ENCODE data around the gene FAM135A.
A peak's percentile ranks its signal among the peaks of the same experiment; 100 is the strongest.

FAM135A gene

GRCh38 chr6:70566751-70567382 lies 153.6 kb downstream of the FAM135A start, which contains the start of gene SDHAF4:
TSS of gene SDHAF4 (plus strand) at chr6:70566930. CDS start at chr6:70566941, 11 bp downstream.
- peak within 1 kb of the TSS; percentile 97 for H3K4me3 ChIP-seq (ENCODE audit: low read depth, low read length)
- peak; percentile 89 for DNase-seq (ENCODE audit: low read depth)
- no peak for TF ChIP-seq CTCF (conservative IDR thresholded peaks at IDR 0.05; ENCODE audit: low read depth, low read length)

- no peak for DNase-seq (ENCODE audit: low read depth)
- no peak for TF ChIP-seq CTCF (conservative IDR thresholded peaks at IDR 0.05; ENCODE audit: low read depth, low read length)
- no peak overlapping the region for H3K4me3 ChIP-seq (ENCODE audit: low read depth, low read length)
These were observed 161.3 kb downstream of the FAM135A start for GRCh38 chr6:70574643-70575042.

- no peak for TF ChIP-seq CTCF (conservative IDR thresholded peaks at IDR 0.05; ENCODE audit: low read depth, low read length)
- H3K4me3 ChIP-seq (ENCODE audit: low read depth, low read length) = no peak overlapping the region
- DNase-seq (ENCODE audit: low read depth) = no peak
These were observed 162.7 kb downstream of the FAM135A start for GRCh38 chr6:70575899-70576495.

- no peak for TF ChIP-seq CTCF (conservative IDR thresholded peaks at IDR 0.05; ENCODE audit: low read depth, low read length)
These were observed 172.8 kb downstream of the FAM135A start for GRCh38 chr6:70586114-70586513.

GRCh38 chr6:70590400-70590799 lies 177.1 kb downstream of the FAM135A start:
- no peak for TF ChIP-seq CTCF (conservative IDR thresholded peaks at IDR 0.05; ENCODE audit: low read depth, low read length)
- no peak for DNase-seq (ENCODE audit: low read depth)
- no peak overlapping the region for H3K4me3 ChIP-seq (ENCODE audit: low read depth, low read length)

More at GRCh38 chr6:70586114-70586513, 172.8 kb downstream of the FAM135A start:
- DNase-seq (ENCODE audit: low read depth) = no peak
- H3K4me3 ChIP-seq (ENCODE audit: low read depth, low read length) = no peak overlapping the region

GRCh38 chr6:70592391-70593117 lies 179.2 kb downstream of the FAM135A start:
- DNase-seq (ENCODE audit: low read depth) = no peak
- no peak for TF ChIP-seq CTCF (conservative IDR thresholded peaks at IDR 0.05; ENCODE audit: low read depth, low read length)
- no peak overlapping the region for H3K4me3 ChIP-seq (ENCODE audit: low read depth, low read length)
